Lower leg skin (tissue), 3 donors: ENCODE data around the gene ADGRV1.

Experiments
- POLR2A ChIP-seq, 2 donors: fragments of 450-650 bp; IDR thresholded peaks; one replicate each; pipeline ENCODE4 v1.6.1; 2016 to 2017; ENCODE audit warnings: antibody characterized with exemption in 2 of 2, mild to moderate bottlenecking in 1 of 2, moderate library complexity in 1 of 2
- TF ChIP-seq, protein P1 (sequence below), 3 donors: fragments of 450-650 bp; IDR thresholded peaks; one replicate each; pipeline ENCODE4 v1.5.1; 2016; ENCODE audit warnings: antibody characterized with exemption in 3 of 3, mild to moderate bottlenecking in 3 of 3, moderate library complexity in 2 of 3

DNA sequence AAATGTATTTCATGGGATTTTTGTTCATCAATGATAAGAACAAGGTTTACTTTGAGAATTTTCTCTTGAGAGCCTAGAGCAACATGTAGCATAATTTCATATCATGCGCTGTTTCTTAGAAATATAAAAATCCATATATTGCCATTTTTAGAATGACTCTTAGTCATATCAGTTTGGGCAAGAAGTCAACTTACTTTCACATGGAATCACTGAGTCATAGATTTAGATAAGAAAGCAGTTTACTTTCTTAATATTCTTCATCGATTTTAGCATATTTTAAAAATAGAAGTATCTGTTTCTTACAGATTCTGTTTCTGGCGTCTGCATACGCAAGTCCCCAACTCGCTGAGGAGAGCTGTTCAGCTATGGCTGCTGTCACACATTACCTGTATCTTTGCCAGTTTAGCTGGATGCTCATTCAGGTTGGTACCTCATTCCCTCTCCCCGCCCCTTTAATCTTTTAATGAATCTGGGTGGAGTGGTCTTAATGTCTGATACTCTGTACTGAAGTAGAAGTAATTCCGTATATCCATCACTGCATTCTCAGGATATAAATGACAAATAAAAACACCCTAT, 406.6 kb downstream of the ADGRV1 start:
- TF ChIP-seq, protein P1, sequence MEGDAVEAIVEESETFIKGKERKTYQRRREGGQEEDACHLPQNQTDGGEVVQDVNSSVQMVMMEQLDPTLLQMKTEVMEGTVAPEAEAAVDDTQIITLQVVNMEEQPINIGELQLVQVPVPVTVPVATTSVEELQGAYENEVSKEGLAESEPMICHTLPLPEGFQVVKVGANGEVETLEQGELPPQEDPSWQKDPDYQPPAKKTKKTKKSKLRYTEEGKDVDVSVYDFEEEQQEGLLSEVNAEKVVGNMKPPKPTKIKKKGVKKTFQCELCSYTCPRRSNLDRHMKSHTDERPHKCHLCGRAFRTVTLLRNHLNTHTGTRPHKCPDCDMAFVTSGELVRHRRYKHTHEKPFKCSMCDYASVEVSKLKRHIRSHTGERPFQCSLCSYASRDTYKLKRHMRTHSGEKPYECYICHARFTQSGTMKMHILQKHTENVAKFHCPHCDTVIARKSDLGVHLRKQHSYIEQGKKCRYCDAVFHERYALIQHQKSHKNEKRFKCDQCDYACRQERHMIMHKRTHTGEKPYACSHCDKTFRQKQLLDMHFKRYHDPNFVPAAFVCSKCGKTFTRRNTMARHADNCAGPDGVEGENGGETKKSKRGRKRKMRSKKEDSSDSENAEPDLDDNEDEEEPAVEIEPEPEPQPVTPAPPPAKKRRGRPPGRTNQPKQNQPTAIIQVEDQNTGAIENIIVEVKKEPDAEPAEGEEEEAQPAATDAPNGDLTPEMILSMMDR (IDR thresholded peaks at IDR 0.05), result no peak
- TF ChIP-seq POLR2A (IDR thresholded peaks at IDR 0.05), result no peak
